Ascending aorta (tissue), 2 donors: Measurements from ENCODE around the gene KCNG2. TPM values are rescaled to one million over a fixed set of nuclear protein-coding genes. Genes with fewer than 3 reads are reported as not detected.

Experiments used
- DNase-seq, 2 donors: peaks; one replicate each; pipeline ENCODE4 v3.0.0-alpha.2; 2019; ENCODE audit warnings: low spot score in 2 of 2
- H3K27ac ChIP-seq, 2 donors: fragments of 200-600 bp; sonication (generic); one replicate each; pipeline ENCODE4 v1.5.1; 2016 to 2017; ENCODE audit warnings: mild to moderate bottlenecking in 1 of 2
- H3K27me3 ChIP-seq: fragments of 200-600 bp; sonication (generic); one replicate; pipeline ENCODE4 v1.5.1; 2017
- H3K36me3 ChIP-seq, 2 donors: fragments of 200-600 bp; sonication (generic); one replicate each; pipeline ENCODE4 v1.5.1; 2016
- H3K4me1 ChIP-seq, 2 donors: fragments of 200-600 bp; sonication (generic); one replicate each; pipeline ENCODE4 v1.5.1; 2016 to 2017; ENCODE audit warnings: mild to moderate bottlenecking in 1 of 2
- H3K4me3 ChIP-seq, 2 donors: fragments of 200-600 bp; sonication (generic); one replicate each; pipeline ENCODE4 v1.5.1; 2016 to 2017; ENCODE audit warnings: mild to moderate bottlenecking in 1 of 2
- H3K9me3 ChIP-seq, 2 donors: fragments of 200-600 bp; sonication (generic); one replicate each; pipeline ENCODE4 v1.5.1; 2016
- intact Hi-C: fragments of 100-400 bp; cut with DNase I; formaldehyde crosslinking; loops from one replicate; pipeline ENCODE4 v1.15.1; 2023
- total RNA-seq: library from RNA; depleted of rRNA; stranded (reverse); fragments of >200 nt; gene quantifications from one replicate; pipeline ENCODE4 v1.1.0, GENCODE V29; 2016
- TF ChIP-seq, protein P1 (sequence below), 3 experiments: fragments of 200-600 bp in 2 of 3; fragments of 450-650 bp in 1 of 3; sonication (generic) in 2 of 3; IDR thresholded peaks; one replicate each; pipeline ENCODE4 v1.5.1; 2016 to 2019; ENCODE audit warnings: antibody characterized with exemption in 3 of 3, mild to moderate bottlenecking in 1 of 3, moderate library complexity in 1 of 3

KCNG2 gene
- total RNA-seq, 1 donor from 2014 or later = not detected

- H3K4me1 ChIP-seq = no peaks in the 10 kb centered on the region
- H3K4me3 ChIP-seq = no peak overlapping the region
- TF ChIP-seq, protein P1, sequence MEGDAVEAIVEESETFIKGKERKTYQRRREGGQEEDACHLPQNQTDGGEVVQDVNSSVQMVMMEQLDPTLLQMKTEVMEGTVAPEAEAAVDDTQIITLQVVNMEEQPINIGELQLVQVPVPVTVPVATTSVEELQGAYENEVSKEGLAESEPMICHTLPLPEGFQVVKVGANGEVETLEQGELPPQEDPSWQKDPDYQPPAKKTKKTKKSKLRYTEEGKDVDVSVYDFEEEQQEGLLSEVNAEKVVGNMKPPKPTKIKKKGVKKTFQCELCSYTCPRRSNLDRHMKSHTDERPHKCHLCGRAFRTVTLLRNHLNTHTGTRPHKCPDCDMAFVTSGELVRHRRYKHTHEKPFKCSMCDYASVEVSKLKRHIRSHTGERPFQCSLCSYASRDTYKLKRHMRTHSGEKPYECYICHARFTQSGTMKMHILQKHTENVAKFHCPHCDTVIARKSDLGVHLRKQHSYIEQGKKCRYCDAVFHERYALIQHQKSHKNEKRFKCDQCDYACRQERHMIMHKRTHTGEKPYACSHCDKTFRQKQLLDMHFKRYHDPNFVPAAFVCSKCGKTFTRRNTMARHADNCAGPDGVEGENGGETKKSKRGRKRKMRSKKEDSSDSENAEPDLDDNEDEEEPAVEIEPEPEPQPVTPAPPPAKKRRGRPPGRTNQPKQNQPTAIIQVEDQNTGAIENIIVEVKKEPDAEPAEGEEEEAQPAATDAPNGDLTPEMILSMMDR (IDR thresholded peaks at IDR 0.05) = no peak
- no peak overlapping the region for H3K27ac ChIP-seq
- H3K9me3 ChIP-seq = peaks cover 18 to 38% of the 10 kb centered on the region in 2 donors
- intact Hi-C loops = no loop called here
- H3K27me3 ChIP-seq = no peaks in the 10 kb centered on the region
- DNase-seq = peak in 1 of 2 donors; percentile 47
- peaks cover 20 to 37% of the 10 kb centered on the region in 2 donors for H3K36me3 ChIP-seq
These were observed 130.1 kb downstream of the KCNG2 start for GRCh38 chr18:79927607-79928562.

GRCh38 chr18:79928563-79928960, 130.8 kb downstream of the KCNG2 start:
- intact Hi-C loops = no loop called here
- peak in 1 of 2 donors; percentile 40 for DNase-seq
- peaks cover 20 to 37% of the 10 kb centered on the region in 2 donors for H3K36me3 ChIP-seq
- H3K27me3 ChIP-seq = no peaks in the 10 kb centered on the region
- H3K27ac ChIP-seq = no peak overlapping the region
- peaks cover 23 to 45% of the 10 kb centered on the region in 2 donors for H3K9me3 ChIP-seq
- TF ChIP-seq, protein P1 (IDR thresholded peaks at IDR 0.05) = no peak
- H3K4me1 ChIP-seq = no peaks in the 10 kb centered on the region
- H3K4me3 ChIP-seq = no peak overlapping the region

DNA sequence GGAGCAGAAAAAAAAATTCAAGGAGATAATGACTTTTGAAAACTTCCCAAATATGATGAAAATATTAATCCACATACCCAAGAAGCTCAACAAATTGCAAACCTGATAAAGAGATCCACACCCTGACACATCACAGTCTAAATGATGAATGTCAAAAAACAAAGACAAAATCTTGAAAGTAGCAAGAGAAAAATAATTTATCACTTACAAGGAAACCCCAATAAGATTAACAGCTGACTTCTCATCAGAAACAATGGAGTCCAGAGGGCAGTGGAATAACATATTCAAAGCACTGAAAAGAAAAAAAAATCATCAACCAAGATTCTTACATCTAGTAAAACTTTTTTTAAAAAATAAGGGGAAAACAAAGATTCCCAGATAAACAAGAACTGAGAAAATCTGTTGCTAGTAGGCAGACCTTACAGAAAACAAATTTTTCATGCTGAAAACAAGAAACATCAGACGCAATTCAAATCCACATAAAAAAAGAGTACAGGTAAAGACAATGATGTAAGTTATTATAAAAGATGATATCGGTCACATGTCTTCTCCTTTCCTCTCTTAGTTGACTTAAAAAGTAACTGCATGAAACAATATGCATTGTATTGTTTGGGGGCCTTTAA, 132.4 kb downstream of the KCNG2 start:
- intact Hi-C loops = no loop called here
- DNase-seq = no peak
- peaks cover 23 to 53% of the 10 kb centered on the region in 2 donors for H3K9me3 ChIP-seq

DNA sequence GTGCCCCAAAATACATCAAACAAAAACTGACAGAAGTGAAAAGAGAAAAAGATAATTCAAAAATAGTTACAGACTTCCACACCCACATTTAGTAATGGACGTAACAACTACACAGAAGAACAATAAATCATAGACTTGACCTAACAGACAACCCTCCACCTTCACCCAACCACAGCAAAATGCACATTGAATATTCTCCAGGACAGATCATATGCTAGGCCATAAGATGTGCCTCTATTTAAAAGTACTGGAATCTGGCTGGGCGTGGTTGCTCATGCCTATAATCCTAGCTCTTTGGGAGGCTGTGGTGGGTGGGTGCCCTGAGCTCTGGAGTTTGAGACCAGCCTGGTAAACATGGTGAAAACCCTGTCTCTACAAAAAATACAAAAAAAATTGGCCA, 133.7 kb downstream of the KCNG2 start:
- Histone ChIP-seq H3K27me3 (no peaks in the 10 kb centered on the region), H3K27ac (no peak overlapping the region), H3K36me3 (peaks cover 26 to 53% of the 10 kb centered on the region in 2 donors), H3K4me1 (no peaks in the 10 kb centered on the region), H3K4me3 (no peak overlapping the region), H3K9me3 (peaks cover 23 to 53% of the 10 kb centered on the region in 2 donors)
- TF ChIP-seq, protein P1 (IDR thresholded peaks at IDR 0.05) = no peak
- intact Hi-C loops = no loop called here
- no peak for DNase-seq

More for the DNA sequence above, 132.4 kb downstream of the KCNG2 start:
- Histone ChIP-seq H3K4me3 (no peak overlapping the region), H3K4me1 (no peaks in the 10 kb centered on the region), H3K27me3 (no peaks in the 10 kb centered on the region), H3K36me3 (peaks cover 24 to 42% of the 10 kb centered on the region in 2 donors), H3K27ac (no peak overlapping the region)
- TF ChIP-seq, protein P1 (IDR thresholded peaks at IDR 0.05) = no peak

DNA sequence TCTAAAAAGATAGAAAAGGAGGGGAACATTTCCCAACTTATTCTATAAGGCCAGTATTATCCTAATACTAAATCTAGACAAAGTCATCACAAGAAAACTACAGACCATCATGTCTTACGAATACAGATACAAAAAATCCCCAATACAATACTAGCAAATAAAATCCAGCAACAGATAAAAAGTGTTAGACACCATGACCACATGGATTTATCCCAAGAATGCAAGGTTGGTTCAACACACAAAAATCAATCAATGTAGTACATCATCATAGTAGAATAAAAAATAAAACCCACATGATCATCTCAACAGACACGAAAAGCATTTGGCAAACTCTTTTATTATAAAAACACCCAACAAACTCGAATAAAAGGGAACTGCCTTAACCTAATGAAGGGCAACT, 135.2 kb downstream of the KCNG2 start:
- no peak overlapping the region for H3K4me3 ChIP-seq
- intact Hi-C loops = no loop called here
- no peak overlapping the region for H3K27ac ChIP-seq
- H3K27me3 ChIP-seq = no peaks in the 10 kb centered on the region
- H3K9me3 ChIP-seq = peaks cover 23 to 53% of the 10 kb centered on the region in 2 donors
- TF ChIP-seq, protein P1 (IDR thresholded peaks at IDR 0.05) = no peak
- no peak for DNase-seq
- no peaks in the 10 kb centered on the region for H3K4me1 ChIP-seq
- H3K36me3 ChIP-seq = peaks cover 22 to 64% of the 10 kb centered on the region in 2 donors
